ENCODE results near the gene SLC52A1. TPM values are rescaled to one million over a fixed set of nuclear protein-coding genes. Genes with fewer than 3 reads are reported as not detected.
A peak's percentile ranks its signal among the peaks of the same experiment; 100 is the strongest.

The SLC52A1 gene
- polyA plus RNA-seq (2013), result 0.82 and 0.86 TPM in 2 replicates

- no peaks in the 10 kb centered on the region for H3K79me2 ChIP-seq (ENCODE audit: control insufficient read depth, insufficient read depth, low read length, poor library complexity)
- H2AFZ ChIP-seq (ENCODE audit: insufficient read depth, low read length, poor library complexity), result no peak within 1 kb of the TSS
- no peak within 1 kb of the TSS for H2BK12ac ChIP-seq (ENCODE audit: low read length)
- H4K8ac ChIP-seq (ENCODE audit: low read depth, low read length), result no peak within 1 kb of the TSS
- peak within 1 kb of the TSS; percentile 6 for H3K4me2 ChIP-seq (ENCODE audit: low read length)
- H3K14ac ChIP-seq (ENCODE audit: low read length), result no peak within 1 kb of the TSS
- no peak within 1 kb of the TSS for H2AK5ac ChIP-seq (ENCODE audit: low read length)
- H3K36me3 ChIP-seq (ENCODE audit: control insufficient read depth in 1 of 2, insufficient read depth in 2 of 2, low read length in 2 of 2), result no peaks in the 10 kb centered on the region
- H3K9ac ChIP-seq (ENCODE audit: low read length), result no peak within 1 kb of the TSS
- H3K4me3 ChIP-seq (ENCODE audit: low read depth, low read length), result peak within 1 kb of the TSS; percentile 32
- peaks cover 1% of the 10 kb centered on the region for H3K9me3 ChIP-seq (ENCODE audit: insufficient read depth, low read depth, low read length)
- H3K79me1 ChIP-seq (ENCODE audit: low read length), result peaks cover 2% of the 10 kb centered on the region
- H3K23ac ChIP-seq (ENCODE audit: low read length), result no peak within 1 kb of the TSS
- no peaks in the 10 kb centered on the region for H3K4me1 ChIP-seq (ENCODE audit: control insufficient read depth in 1 of 2, insufficient read depth in 2 of 2, low read length in 2 of 2)
- peak; percentile 30 to 47 for DNase-seq
- peaks cover 3% of the 10 kb centered on the region for H3K27me3 ChIP-seq (ENCODE audit: insufficient read depth, low read length)
- WGBS (ENCODE audit: extremely low coverage, insufficient coverage, insufficient read length), result no CpG with 5 or more reads among the region's 24 CpGs
- peak within 1 kb of the TSS; percentile 17 for H2BK120ac ChIP-seq (ENCODE audit: insufficient read depth, low read length, poor library complexity)
- no peak within 1 kb of the TSS for H3K18ac ChIP-seq (ENCODE audit: low read length)
- no peak within 1 kb of the TSS for H3K4ac ChIP-seq (ENCODE audit: low read depth, low read length)
- no peak within 1 kb of the TSS for H4K91ac ChIP-seq (ENCODE audit: low read depth, low read length)
- H2BK5ac ChIP-seq (ENCODE audit: low read depth, low read length, poor library complexity), result no peak within 1 kb of the TSS
- H3K27ac ChIP-seq (ENCODE audit: low read depth, low read length), result no peak within 1 kb of the TSS
- no peak within 1 kb of the TSS for H4K12ac ChIP-seq (ENCODE audit: low read depth, low read length)
These were observed at the start of gene SLC52A1 for GRCh38 chr17:5035315-5035714. TSS of gene SLC52A1 (minus strand) at chr17:5035426. CDS start at chr17:5034606, 820 bp downstream.

GRCh38 chr17:5080591-5080990, 45.4 kb upstream of the SLC52A1 start:
- no CpG with 5 or more reads among the region's 3 CpGs for WGBS (ENCODE audit: extremely low coverage, insufficient coverage, insufficient read length)
- no peak overlapping the region for H2BK12ac ChIP-seq (ENCODE audit: low read length)
- H3K14ac ChIP-seq (ENCODE audit: low read length), result no peak overlapping the region
- H3K23ac ChIP-seq (ENCODE audit: low read length), result no peak overlapping the region
- H3K4ac ChIP-seq (ENCODE audit: low read depth, low read length), result no peak overlapping the region
- H3K9me3 ChIP-seq (ENCODE audit: insufficient read depth, low read depth, low read length), result peaks cover 14% of the 10 kb centered on the region
- no peaks in the 10 kb centered on the region for H3K4me1 ChIP-seq (ENCODE audit: control insufficient read depth in 1 of 2, insufficient read depth in 2 of 2, low read length in 2 of 2)
- H4K12ac ChIP-seq (ENCODE audit: low read depth, low read length), result no peak overlapping the region
- no peaks in the 10 kb centered on the region for H3K79me1 ChIP-seq (ENCODE audit: low read length)
- H4K91ac ChIP-seq (ENCODE audit: low read depth, low read length), result no peak overlapping the region
- no peak overlapping the region for H3K27ac ChIP-seq (ENCODE audit: low read depth, low read length)
- DNase-seq, result no peak
- H3K18ac ChIP-seq (ENCODE audit: low read length), result no peak overlapping the region
- no peak overlapping the region for H3K9ac ChIP-seq (ENCODE audit: low read length)
- H3K4me3 ChIP-seq (ENCODE audit: low read depth, low read length), result peak overlapping the region; percentile 37
- no peak overlapping the region for H2BK120ac ChIP-seq (ENCODE audit: insufficient read depth, low read length, poor library complexity)
- no peaks in the 10 kb centered on the region for H3K36me3 ChIP-seq (ENCODE audit: control insufficient read depth in 1 of 2, insufficient read depth in 2 of 2, low read length in 2 of 2)
- H3K4me2 ChIP-seq (ENCODE audit: low read length), result no peak overlapping the region
- H2AK5ac ChIP-seq (ENCODE audit: low read length), result no peak overlapping the region
- H2AFZ ChIP-seq (ENCODE audit: insufficient read depth, low read length, poor library complexity), result no peak overlapping the region
- no peaks in the 10 kb centered on the region for H3K79me2 ChIP-seq (ENCODE audit: control insufficient read depth, insufficient read depth, low read length, poor library complexity)
- H3K27me3 ChIP-seq (ENCODE audit: insufficient read depth, low read length), result no peaks in the 10 kb centered on the region
- no peak overlapping the region for H2BK5ac ChIP-seq (ENCODE audit: low read depth, low read length, poor library complexity)
- H4K8ac ChIP-seq (ENCODE audit: low read depth, low read length), result no peak overlapping the region

GRCh38 chr17:5078106-5079028, 43.1 kb upstream of the SLC52A1 start, which contains the start of gene ZFP3:
TSS of gene ZFP3 (plus strand) at chr17:5078467. CDS start at chr17:5091505, 13,038 bp downstream.
- Histone ChIP-seq H3K4me2 (ENCODE audit: low read length) (peak within 1 kb of the TSS; percentile 41), H3K36me3 (ENCODE audit: control insufficient read depth in 1 of 2, insufficient read depth in 2 of 2, low read length in 2 of 2) (no peaks in the 10 kb centered on the region), H2BK12ac (ENCODE audit: low read length) (no peak within 1 kb of the TSS), H4K91ac (ENCODE audit: low read depth, low read length) (no peak within 1 kb of the TSS), H3K9me3 (ENCODE audit: insufficient read depth, low read depth, low read length) (peaks cover 13% of the 10 kb centered on the region), H3K79me1 (ENCODE audit: low read length) (no peaks in the 10 kb centered on the region), H3K4ac (ENCODE audit: low read depth, low read length) (no peak within 1 kb of the TSS), H3K4me1 (ENCODE audit: control insufficient read depth in 1 of 2, insufficient read depth in 2 of 2, low read length in 2 of 2) (no peaks in the 10 kb centered on the region), H3K23ac (ENCODE audit: low read length) (no peak within 1 kb of the TSS), H2BK120ac (ENCODE audit: insufficient read depth, low read length, poor library complexity) (no peak within 1 kb of the TSS), H3K79me2 (ENCODE audit: control insufficient read depth, insufficient read depth, low read length, poor library complexity) (no peaks in the 10 kb centered on the region), H4K8ac (ENCODE audit: low read depth, low read length) (no peak within 1 kb of the TSS), H3K14ac (ENCODE audit: low read length) (no peak within 1 kb of the TSS), H3K27me3 (ENCODE audit: insufficient read depth, low read length) (no peaks in the 10 kb centered on the region), H2AK5ac (ENCODE audit: low read length) (no peak within 1 kb of the TSS), H3K4me3 (ENCODE audit: low read depth, low read length) (peak within 1 kb of the TSS; percentile 39), H2AFZ (ENCODE audit: insufficient read depth, low read length, poor library complexity) (no peak within 1 kb of the TSS), H3K27ac (ENCODE audit: low read depth, low read length) (no peak within 1 kb of the TSS), H4K12ac (ENCODE audit: low read depth, low read length) (no peak within 1 kb of the TSS), H3K18ac (ENCODE audit: low read length) (no peak within 1 kb of the TSS), H2BK5ac (ENCODE audit: low read depth, low read length, poor library complexity) (no peak within 1 kb of the TSS), H3K9ac (ENCODE audit: low read length) (no peak within 1 kb of the TSS)
- DNase-seq, result peak; percentile 83 to 87
- WGBS (ENCODE audit: extremely low coverage, insufficient coverage, insufficient read length), result no CpG with 5 or more reads among the region's 75 CpGs

GRCh38 chr17:5077781-5078105, 42.5 kb upstream of the SLC52A1 start:
- no peaks in the 10 kb centered on the region for H3K4me1 ChIP-seq (ENCODE audit: control insufficient read depth in 1 of 2, insufficient read depth in 2 of 2, low read length in 2 of 2)
- no peak overlapping the region for H4K8ac ChIP-seq (ENCODE audit: low read depth, low read length)
- no peaks in the 10 kb centered on the region for H3K36me3 ChIP-seq (ENCODE audit: control insufficient read depth in 1 of 2, insufficient read depth in 2 of 2, low read length in 2 of 2)
- no peak overlapping the region for H3K27ac ChIP-seq (ENCODE audit: low read depth, low read length)
- no peak overlapping the region for H2BK120ac ChIP-seq (ENCODE audit: insufficient read depth, low read length, poor library complexity)
- H3K4me2 ChIP-seq (ENCODE audit: low read length), result no peak overlapping the region
- H3K9ac ChIP-seq (ENCODE audit: low read length), result no peak overlapping the region
- H4K91ac ChIP-seq (ENCODE audit: low read depth, low read length), result no peak overlapping the region
- H2BK5ac ChIP-seq (ENCODE audit: low read depth, low read length, poor library complexity), result no peak overlapping the region
- no peak overlapping the region for H2BK12ac ChIP-seq (ENCODE audit: low read length)
- no peak overlapping the region for H3K4ac ChIP-seq (ENCODE audit: low read depth, low read length)
- H3K4me3 ChIP-seq (ENCODE audit: low read depth, low read length), result no peak overlapping the region
- no peaks in the 10 kb centered on the region for H3K79me1 ChIP-seq (ENCODE audit: low read length)
- H3K9me3 ChIP-seq (ENCODE audit: insufficient read depth, low read depth, low read length), result peaks cover 13% of the 10 kb centered on the region
- no peak overlapping the region for H3K14ac ChIP-seq (ENCODE audit: low read length)
- H3K79me2 ChIP-seq (ENCODE audit: control insufficient read depth, insufficient read depth, low read length, poor library complexity), result no peaks in the 10 kb centered on the region
- no peak overlapping the region for H2AK5ac ChIP-seq (ENCODE audit: low read length)
- no peak overlapping the region for H3K18ac ChIP-seq (ENCODE audit: low read length)
- no peak overlapping the region for H3K23ac ChIP-seq (ENCODE audit: low read length)
- no peak overlapping the region for H2AFZ ChIP-seq (ENCODE audit: insufficient read depth, low read length, poor library complexity)
- H3K27me3 ChIP-seq (ENCODE audit: insufficient read depth, low read length), result no peaks in the 10 kb centered on the region
- no peak overlapping the region for H4K12ac ChIP-seq (ENCODE audit: low read depth, low read length)
- WGBS (ENCODE audit: extremely low coverage, insufficient coverage, insufficient read length), result 100% methylated on average over 5 of the region's 14 CpGs
- DNase-seq, result peak in 1 of 2 donors; percentile 69
